GM12873 (cell line): ENCODE data around the gene MINK1.

Experiments used
- CTCF ChIP-seq: IDR thresholded peaks from 2 replicates; pipeline ENCODE4 v1.5.1; 2012; ENCODE audit warnings: low read depth, mild to moderate bottlenecking, moderate library complexity, low read length, control low read depth; ENCODE audit not compliant: insufficient read depth; ENCODE audit errors: missing control alignments

Gene MINK1

GRCh38 chr17:4896332-4897197 is 63.4 kb downstream of the MINK1 start:
- TF ChIP-seq CTCF: no peak

GRCh38 chr17:4897198-4897687 is 64.1 kb downstream of the MINK1 start:
- TF ChIP-seq CTCF: no peak

GRCh38 chr17:4897785-4898184 is 64.6 kb downstream of the MINK1 start:
- TF ChIP-seq CTCF: no peak

- no peak for TF ChIP-seq CTCF
Measured at GRCh38 chr17:4898351-4898750, 65.2 kb downstream of the MINK1 start.

- TF ChIP-seq CTCF: no peak
Measured at GRCh38 chr17:4898927-4899326, 65.8 kb downstream of the MINK1 start.

- TF ChIP-seq CTCF: no peak
Measured at GRCh38 chr17:4899341-4900230, 66.4 kb downstream of the MINK1 start, which contains the start of gene C17orf107. Gene C17orf107, plus strand, starts transcription at chr17:4899536. Its CDS starts 227 bp downstream, at chr17:4899763.
